Pons (tissue), 1 donor: Measurements from ENCODE around the gene MTFMT.
A peak's percentile ranks its signal among the peaks of the same experiment; 100 is the strongest.
"Not testable (repeated sequence)": the region's sequence is repeated elsewhere in the genome, so short reads cannot be mapped to it uniquely, and the experiment has no call there.

Experiments
- DNase-seq: peaks from one replicate; pipeline ENCODE4 v3.0.0-alpha.2; 2016; ENCODE audit warnings: low spot score

Gene MTFMT

GRCh38 chr15:65028921-65029735 is at the start of gene MTFMT:
Gene MTFMT (minus strand): TSS chr15:65029639. CDS start chr15:65029613, 26 bp downstream.
- DNase-seq, result peak; percentile 87

GRCh38 chr15:65077981-65078352 is 48.5 kb upstream of the MTFMT start:
- no peak for DNase-seq

DNA sequence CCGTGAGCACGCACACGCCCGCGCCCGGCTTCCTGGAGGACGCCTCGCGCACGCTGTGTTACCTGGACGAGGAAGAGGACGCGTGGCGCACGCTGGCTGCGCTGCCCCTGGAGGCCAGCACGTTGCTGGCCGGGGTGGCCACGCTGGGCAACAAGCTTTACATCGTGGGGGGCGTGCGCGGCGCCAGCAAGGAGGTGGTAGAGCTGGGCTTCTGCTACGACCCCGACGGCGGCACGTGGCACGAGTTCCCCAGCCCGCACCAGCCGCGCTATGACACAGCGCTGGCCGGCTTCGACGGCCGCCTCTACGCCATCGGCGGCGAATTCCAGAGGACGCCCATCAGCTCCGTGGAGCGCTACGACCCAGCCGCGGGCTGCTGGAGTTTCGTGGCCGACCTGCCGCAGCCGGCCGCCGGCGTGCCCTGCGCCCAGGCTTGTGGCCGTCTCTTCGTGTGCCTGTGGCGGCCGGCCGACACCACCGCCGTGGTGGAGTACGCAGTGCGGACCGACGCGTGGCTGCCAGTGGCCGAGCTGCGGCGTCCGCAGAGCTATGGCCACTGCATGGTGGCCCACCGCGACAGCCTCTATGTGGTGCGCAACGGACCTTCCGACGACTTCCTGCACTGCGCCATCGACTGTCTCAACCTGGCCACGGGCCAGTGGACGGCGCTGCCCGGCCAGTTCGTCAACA is 48.0 kb upstream of the MTFMT start:
- DNase-seq, result no peak

GRCh38 chr15:65076486-65077290 is 47.2 kb upstream of the MTFMT start, which contains the start of gene KBTBD13:
Gene KBTBD13 (plus strand): TSS chr15:65076746. CDS start chr15:65076816, 70 bp downstream.
- DNase-seq, result no peak

GRCh38 chr15:65075607-65076395 is 46.4 kb upstream of the MTFMT start:
- DNase-seq, result not testable (repeated sequence)

DNA sequence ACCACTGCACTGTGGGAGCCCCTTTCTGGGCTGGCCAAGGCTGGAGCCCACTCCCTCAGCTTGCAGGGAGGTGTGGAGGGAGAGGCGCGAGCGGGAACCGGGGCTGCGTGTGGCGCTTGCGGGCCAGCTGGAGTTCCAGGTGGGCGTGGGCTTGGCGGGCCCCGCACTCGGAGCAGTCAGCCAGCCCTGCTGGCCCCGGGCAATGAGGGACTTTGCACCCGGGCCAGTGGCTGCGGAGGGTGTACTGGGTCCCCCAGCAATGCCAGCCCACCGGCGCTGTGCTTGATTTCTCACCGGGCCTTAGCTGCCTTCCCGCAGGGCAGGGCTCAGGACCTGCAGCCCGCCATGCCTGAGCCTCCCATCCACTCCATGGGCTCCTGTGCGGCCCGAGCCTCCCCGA is 45.5 kb upstream of the MTFMT start:
- not testable (repeated sequence) for DNase-seq

GRCh38 chr15:65072617-65073016 is 43.2 kb upstream of the MTFMT start:
- no peak for DNase-seq

DNA sequence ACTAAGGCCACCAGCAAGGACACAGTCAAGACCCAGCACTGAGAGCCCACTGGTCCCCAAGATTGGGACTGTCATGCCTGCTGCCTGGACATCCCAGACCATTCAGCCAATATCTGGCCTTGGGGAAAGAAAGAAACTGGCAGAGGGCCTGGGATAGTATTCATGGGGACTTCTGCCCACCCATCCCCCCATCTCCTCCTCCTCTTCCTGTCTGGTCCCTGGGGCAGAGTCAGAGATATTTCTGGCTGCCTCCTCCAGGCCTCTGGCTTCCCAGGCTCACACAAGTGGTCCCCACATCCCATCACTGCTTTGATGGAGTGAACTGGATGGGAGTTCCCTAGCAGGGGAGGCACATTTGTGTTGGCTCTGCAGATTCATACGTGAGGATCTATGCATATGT is 42.6 kb upstream of the MTFMT start:
- DNase-seq, result no peak

DNA sequence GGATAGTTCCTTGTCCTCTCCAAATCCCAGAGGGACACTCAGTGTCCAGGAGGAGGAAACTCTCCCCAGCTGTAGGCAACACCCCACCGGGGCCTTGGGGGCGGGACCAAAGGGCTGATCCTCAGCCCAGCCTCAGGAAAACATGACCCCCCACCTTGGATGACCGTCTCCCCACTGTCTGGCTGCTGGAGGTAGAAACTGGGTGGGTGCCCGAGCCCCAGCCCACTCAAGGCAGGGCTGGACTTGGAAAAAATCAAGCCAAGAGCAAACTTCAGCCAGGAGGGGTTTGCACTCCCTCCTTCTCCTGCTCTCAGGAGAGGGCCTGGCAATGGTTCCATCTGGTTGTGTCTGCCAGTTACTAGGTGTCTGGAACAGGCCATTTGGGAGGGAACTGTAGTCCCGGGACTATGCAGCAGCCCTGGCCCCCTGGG is 42.0 kb upstream of the MTFMT start:
- no peak for DNase-seq

DNA sequence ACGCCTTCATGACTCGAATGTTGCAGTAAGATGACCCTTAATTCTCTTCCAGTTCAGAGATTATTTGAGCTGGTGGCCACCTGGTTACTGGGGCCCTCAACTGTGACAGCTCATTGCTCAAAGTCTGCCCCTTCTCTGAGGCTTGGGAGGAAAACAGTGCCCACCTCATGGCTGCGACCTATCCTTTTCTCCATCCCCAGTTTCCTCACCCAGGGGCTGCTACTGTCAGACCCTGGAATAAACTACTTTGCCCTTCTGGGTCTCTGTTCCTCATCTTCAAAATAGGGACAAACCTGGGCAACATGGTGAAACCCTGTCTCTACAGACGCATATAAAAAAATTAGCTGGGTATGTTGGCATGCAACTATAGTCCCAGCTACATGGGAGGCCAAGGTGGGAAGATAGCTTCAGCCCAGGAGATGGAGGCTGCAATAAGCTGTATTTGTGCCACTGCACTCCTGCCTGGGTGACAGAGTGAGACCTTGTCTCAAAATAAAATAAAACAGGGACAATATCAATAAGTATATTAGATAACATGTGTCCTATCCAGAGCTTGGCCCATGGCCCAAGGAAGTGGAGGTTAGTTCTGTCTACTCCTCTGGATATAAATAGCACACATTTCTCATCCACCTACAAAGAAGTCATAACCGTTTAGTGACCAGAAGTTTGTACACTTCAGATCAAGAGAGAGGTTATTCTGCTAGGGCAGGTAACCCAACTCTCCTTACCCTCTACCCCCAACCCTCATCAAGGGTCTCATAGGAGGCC is 40.5 kb upstream of the MTFMT start:
- no peak for DNase-seq

- no peak for DNase-seq
Observed at GRCh38 chr15:65069179-65069578, 39.7 kb upstream of the MTFMT start.

- DNase-seq, result no peak
Observed at GRCh38 chr15:65068403-65068788, 39.0 kb upstream of the MTFMT start.

DNA sequence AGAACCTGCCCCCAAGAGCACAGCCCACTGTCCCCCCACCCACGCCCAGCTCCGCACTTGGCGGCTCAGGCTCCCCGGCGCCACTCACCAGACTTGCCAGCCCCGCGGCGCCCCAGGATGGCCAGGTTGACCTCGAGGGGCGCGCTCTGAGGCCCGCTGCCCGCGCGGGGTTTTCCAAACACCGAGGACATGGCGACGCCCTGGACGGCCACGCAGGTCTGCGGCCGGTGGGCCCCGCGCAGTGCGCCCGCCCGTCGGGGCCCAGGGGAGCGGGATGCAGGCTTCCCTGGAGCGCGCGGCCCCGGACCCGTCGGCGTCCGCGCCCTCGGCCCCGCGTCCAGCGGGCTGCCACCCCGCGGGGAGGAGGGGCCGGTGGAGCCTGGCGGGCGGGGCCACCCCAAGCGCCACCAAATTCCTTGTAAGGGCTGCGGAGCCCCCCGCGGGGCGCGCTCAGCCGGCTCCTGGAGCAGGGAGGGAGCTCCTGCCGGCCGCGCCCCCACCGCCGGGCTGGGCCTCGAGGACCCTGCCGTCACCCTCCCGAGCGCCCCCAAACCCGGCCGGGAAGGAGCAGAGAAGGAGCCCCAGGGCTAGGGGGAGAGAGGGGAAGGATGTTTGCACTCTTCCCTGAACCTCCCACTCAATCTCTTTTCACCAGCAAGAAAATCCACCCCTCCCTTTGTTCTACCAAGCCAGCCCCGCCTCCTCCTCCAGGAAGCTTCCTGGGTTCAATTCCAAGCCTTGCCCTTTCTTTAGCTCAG is 38.4 kb upstream of the MTFMT start, which contains the start of gene RASL12:
RASL12 (minus strand) TSS at position 347 of the 758 bp plus-strand sequence; CDS start at position 191, 156 bp downstream.
- no peak for DNase-seq

- DNase-seq, result no peak
Observed at GRCh38 chr15:65067317-65067644, 37.8 kb upstream of the MTFMT start.

DNA sequence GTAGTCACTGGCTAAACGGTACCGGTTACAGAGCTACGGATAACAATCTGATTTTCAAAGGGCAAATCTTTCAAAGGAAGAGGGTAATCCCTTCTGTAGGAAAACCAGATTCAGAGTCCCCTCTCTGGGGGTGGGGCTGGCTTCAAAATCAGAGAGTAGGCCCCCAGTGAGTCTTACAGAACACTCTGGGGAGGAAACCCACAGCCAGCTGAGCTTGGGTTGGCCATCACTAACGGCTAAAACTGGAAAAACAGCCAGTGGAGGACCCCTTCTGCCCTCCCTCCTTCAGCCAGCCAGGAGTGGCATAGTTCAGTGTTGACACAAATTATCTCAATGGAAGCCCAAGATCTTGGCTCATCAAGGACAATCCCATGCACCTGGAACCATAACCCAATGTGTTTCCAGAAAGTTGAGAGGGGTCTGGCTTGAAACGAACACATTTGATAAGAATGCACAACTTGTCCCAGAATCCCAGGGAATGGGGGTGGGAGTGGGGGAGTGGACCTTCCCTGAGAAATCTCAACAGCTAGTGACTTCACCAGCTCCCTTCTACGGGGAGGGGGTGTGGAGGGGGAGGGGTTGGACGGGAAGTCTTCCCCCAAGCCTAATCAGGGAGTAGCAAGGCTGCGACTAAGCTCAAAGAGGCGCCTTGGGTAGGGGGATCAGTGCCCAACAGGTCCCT is 37.3 kb upstream of the MTFMT start:
- no peak for DNase-seq

DNA sequence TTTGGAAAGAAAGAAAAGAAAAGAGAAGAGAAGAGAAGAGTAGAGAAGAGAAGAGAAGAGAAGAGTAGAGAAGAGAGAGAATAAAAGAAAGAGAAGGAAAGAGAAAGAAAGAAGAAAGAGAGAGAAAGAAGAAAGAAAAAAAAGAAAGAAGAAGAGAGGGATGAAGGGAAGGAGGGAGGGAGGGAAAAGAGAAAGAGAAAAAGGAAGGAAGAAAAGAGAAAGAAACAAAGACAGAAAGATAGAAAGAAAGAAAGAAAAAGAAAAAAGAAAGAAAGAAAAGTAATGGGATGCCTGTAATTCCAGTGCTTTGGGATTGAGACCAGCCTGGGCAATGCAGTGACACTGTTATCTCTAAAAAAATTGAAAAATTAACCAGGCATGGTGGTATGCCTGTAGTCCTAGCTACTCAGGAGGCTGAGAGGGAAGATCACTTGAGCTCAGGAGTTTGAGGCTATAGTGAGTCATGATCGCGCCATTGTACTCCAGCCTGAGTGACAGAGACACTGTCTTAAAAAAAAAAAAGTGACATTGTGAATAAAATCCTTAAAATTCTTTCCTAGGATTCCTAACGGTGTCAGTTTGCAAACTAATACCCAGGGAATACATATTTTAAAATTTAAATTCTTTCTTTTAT is 36.7 kb upstream of the MTFMT start:
- DNase-seq, result no peak

DNA sequence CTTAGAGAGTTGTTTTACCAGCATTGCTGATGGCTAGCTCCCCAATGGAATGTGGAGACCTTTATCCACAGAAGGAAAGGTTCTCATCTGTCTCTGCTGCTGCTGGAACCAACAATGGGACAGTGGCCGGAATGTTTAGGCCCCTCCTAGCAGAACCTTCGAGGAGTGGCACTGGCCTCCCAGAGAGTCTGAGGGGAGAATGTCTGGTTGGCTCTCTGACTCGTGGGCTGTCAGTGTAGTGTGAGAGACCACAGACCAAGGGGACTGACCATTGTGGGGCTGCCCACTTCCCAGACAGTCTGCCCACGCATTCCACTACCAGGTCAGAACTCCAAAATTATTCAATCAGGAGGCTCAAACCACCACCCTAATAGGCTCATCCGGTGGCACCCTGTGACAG is 33.3 kb upstream of the MTFMT start:
- DNase-seq, result no peak

DNA sequence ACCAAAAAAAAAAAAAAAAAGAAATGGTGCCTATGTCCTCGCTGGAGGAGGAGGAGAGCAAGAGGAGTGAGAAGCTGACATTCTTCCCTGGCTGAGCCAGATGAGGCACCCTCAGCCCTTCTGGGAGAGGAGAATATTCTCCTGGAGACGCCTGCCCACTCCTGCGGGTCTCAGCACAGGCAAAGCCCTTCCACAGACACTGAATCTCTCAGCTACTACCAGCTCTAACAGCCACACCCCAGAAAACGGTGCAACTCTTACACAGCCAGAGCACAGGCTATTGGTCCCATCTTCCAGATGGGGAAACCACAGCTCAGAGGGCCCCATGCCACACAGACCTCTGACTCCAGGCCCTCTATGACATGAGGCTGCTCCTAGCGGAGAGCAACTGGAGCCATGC is 32.6 kb upstream of the MTFMT start:
- DNase-seq, result no peak
